ENCODE measurements around the gene C1orf52.

The C1orf52 gene

GRCh38 chr1:85259118-85259911 is at the start of gene C1orf52:
Gene C1orf52, minus strand, starts transcription at chr1:85259662. Its CDS starts 29 bp downstream, at chr1:85259633.
- DNase-seq = peak; percentile 96

- DNase-seq = no peak
Measured at GRCh38 chr1:85308833-85309350, 49.4 kb upstream of the C1orf52 start.

GRCh38 chr1:85307987-85308832 is 48.7 kb upstream of the C1orf52 start:
- peak; percentile 61 for DNase-seq

- DNase-seq = no peak
Measured at GRCh38 chr1:85306236-85306635, 46.8 kb upstream of the C1orf52 start.

- DNase-seq = no peak
Measured at GRCh38 chr1:85303440-85304162, 44.1 kb upstream of the C1orf52 start.

GRCh38 chr1:85300140-85300539 is 40.7 kb upstream of the C1orf52 start:
- DNase-seq = no peak

GRCh38 chr1:85297855-85298629 is 38.6 kb upstream of the C1orf52 start:
- DNase-seq = peak; percentile 88

GRCh38 chr1:85297538-85297854 is 38.0 kb upstream of the C1orf52 start:
- DNase-seq = no peak

- DNase-seq = no peak
Measured at GRCh38 chr1:85296980-85297379, 37.5 kb upstream of the C1orf52 start.

- DNase-seq = no peak
Measured at GRCh38 chr1:85295654-85296053, 36.2 kb upstream of the C1orf52 start.

- no peak for DNase-seq
Measured at GRCh38 chr1:85295006-85295431, 35.6 kb upstream of the C1orf52 start.

- DNase-seq = no peak
Measured at GRCh38 chr1:85290826-85291225, 31.4 kb upstream of the C1orf52 start.

GRCh38 chr1:85289848-85290335 is 30.4 kb upstream of the C1orf52 start:
- DNase-seq = no peak

GRCh38 chr1:85289207-85289847 is 29.9 kb upstream of the C1orf52 start:
- peak; percentile 59 for DNase-seq

- DNase-seq = no peak
Measured at GRCh38 chr1:85284202-85284601, 24.7 kb upstream of the C1orf52 start.

GRCh38 chr1:85283475-85284199 is 24.2 kb upstream of the C1orf52 start:
- no peak for DNase-seq

- no peak for DNase-seq
Measured at GRCh38 chr1:85282424-85282823, 23.0 kb upstream of the C1orf52 start.

GRCh38 chr1:85280636-85281035 is 21.2 kb upstream of the C1orf52 start:
- no peak for DNase-seq

- no peak for DNase-seq
Measured at GRCh38 chr1:85279458-85280080, 20.1 kb upstream of the C1orf52 start.

- peak; percentile 63 for DNase-seq
Measured at GRCh38 chr1:85278853-85279314, 19.4 kb upstream of the C1orf52 start.

Measured in stimulated activated CD4-positive, alpha-beta T cell treated with anti-CD3 and anti-CD28 coated beads, Interleukin-1b, Interleukin-23, amount 100 ng/mL, for 48 hours (primary cell).